UCSD-AML1 (cell line): Measurements from ENCODE around the gene EML6.

Experiments
- DNase-seq: peaks from one replicate; lab custom pipeline; 2025; ENCODE audit not compliant: unreplicated experiment; lab: John Stamatoyannopoulos, UW

The EML6 gene

DNA sequence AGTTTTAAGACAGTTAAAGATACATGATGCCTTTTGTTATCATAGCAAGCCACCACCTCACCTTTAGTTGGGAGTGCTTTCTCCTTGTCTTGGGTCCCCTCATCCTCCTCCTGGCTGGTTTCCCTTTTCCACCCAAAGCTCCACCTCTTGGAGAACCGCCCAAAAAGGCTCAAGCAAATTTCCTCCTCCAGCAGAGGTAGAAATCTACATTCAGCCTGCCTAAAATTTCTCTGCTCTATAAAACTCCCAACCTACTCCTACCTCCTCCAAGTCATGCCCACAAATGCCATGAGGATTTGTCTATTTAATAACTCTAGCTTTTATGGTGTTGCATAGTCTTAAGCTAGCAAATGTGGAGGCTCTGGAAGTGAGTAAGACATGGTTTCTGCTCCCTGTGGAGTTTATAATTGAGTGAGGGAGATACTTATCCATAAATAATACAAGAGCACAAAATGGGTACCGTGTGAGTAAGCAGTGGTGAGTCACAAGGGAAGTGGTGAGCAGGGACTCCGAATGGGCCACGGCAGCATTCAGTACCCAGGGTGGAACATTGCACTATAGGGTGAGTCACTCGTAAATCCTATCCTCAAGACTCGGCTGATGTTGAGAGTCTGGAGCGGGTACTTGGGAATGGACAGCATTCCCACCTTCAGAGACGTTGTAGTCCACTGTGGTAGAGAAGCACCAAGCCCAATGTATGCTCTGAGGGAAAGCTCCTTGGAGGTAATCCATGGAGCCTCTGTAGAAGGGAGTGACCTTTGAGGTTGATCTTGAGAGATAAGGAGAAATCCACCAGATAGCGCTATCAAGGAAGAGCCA is 180.5 kb downstream of the EML6 start:
- peak; percentile 65 for DNase-seq

DNA sequence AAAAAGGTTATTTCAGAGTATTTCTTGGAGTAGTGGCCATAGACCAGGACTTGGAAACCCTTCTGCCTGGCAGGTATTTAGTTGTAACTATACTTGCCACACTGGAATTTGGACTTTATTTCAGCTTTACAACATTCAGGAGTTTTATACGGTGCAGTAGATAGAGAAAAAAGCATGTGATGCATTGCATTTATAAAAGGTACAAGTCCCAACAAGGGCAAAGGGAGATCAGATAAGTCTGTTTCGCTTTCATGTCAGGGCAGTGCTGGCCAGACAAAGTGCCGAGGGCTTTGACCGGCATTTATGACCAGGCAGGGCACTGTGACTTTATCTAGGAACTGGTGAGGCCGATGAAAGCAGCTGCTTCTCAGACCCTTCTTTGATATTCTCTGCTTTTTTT is 181.4 kb downstream of the EML6 start:
- DNase-seq = no peak

DNA sequence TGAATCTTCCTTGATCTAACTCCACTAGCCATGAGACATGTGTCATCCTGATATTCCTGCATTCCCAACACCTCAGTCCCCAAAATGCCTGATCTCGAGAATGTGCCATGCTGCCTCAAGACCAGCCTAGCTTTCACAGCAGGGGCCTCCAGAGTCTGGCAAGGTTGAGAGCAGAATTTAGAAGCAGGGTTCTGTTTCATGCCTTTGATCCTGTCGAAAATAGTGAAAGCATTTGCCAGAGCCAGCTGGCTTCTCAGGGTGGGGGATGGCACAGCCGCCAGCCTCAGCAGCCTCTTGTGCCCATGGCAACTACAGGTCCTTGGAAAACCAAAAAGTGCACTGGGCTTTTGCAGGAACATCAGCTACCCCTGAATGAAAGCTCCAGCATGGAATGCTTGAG is 183.3 kb downstream of the EML6 start:
- DNase-seq = no peak

DNA sequence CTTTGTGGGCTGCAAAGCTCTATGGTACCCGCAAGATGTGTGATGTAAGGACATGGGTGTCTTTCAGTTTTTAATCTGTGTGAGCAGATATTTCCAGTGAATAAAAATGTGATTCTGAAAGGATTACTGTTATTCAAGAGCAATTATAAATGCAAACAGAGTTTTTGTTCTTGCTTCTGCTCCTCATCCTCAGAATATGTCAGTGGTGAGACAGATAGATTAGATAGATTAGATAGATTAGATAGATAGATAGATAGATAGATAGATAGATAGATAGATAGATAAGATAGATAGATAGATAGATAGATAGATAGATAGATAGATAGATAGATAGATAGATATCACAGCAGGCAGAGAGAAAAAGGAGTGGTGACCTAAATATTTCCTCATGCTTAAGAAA is 184.2 kb downstream of the EML6 start:
- DNase-seq = no peak

DNA sequence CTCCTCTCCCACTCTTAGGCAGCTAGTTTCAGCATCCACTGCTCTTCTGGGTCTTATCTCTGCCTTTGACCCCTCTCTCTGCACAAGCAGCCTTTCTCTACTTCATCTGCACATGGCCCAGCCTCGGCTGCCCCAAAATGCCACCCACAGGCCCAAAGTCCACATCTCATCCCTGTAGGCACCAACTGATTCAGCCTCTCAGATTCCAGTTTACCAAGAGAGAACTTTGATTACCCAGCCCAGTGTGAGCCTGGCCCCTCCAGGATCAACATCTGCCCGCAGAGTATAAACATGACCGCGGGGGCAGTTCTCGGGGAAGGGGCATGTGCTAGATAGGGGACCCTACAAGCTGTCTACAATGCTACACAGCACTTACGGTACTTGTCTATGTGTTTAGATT is 185.1 kb downstream of the EML6 start:
- no peak for DNase-seq

DNA sequence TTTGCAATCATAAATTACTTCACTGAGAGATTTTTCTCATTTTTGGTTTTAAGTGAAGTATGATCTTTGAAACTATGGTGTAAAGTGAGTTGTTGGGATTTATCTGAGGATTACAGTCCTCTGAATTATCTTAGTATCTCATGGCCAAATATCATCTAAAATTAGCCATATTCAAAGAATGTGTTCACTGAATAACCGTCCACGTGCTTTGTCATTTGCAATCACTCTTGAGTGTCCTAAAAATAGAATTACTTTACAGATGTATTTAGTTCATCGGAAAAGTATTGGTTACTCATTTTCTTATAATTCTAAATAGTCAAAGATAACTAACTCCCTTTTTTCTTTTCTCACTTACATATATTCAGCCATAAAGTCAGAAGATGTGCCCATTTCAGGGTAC is 185.5 kb downstream of the EML6 start:
- DNase-seq = no peak

DNA sequence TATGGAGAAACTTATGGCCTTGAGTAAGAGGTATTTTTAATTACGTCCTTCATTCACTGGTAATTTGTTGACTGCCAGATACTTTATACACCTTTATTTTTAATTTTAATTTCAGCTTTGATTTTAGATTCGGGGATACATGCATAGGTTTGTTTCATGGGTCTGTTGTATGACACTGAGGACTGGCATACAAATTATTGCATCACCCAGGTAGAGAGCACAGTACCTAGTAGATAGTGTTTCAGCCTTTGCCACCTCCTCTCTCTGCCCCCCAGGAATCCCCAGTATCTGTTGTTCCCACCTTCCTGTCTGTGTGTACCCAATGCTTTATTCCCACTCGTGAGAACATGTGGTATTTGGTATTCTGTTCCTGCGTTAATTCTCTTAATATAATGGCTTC is 188.8 kb downstream of the EML6 start:
- no peak for DNase-seq

DNA sequence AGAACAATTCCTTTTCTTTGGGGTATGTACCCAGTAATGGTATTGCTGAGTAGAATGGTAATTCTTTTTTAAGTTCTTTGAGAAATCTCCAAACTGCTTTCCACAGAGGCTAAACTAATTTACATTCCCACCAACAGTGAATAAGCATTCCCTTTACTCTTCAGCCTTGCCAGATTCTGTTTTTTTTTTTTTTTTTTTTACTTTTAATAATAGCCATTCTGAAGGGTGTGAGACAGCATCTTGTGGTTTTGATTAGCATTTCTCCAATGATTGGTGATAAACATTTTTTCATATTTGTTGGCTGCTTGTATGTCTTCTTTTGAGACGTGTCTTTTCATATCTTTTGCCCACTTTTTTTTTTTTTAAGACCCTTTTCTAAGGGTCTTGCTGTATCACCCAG is 189.4 kb downstream of the EML6 start:
- no peak for DNase-seq

DNA sequence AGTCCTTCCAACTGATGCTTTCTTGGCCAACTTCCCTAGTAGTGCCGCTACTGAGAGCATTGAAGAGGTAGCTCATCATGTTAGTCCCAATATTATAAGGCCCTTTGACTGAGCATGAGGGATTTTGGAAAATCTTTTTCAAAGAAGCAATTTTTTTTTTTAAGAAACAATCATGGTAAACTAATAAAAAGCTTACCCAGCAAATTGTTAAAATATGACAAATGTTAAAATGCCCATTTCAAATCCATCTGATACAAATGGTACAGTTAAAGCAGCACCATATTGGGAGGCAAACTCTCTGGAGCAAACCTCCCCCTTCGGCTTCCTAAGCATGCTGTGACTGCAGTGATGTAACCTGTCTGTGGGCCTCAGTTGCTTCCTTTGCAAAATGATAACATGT is 191.2 kb downstream of the EML6 start:
- no peak for DNase-seq

DNA sequence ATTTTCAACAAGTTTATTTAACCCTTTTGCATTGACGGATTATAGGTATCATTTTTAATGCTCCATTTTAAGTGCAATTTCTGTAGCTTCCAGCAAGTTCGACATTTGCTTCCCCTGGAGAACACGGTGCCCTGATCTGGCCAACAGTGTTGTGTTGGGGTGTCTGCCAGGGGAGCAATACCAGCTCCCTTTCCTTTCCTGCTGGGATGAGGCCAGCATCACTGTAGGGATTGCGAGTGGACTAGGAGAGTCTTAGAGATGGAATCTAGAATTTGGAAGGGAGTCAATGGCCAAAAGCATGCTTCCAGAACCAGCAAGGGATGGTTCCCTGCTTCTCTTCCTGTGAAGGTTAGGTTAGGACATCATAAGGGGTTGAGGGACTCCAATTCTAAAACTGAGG is 191.6 kb downstream of the EML6 start:
- DNase-seq = no peak

DNA sequence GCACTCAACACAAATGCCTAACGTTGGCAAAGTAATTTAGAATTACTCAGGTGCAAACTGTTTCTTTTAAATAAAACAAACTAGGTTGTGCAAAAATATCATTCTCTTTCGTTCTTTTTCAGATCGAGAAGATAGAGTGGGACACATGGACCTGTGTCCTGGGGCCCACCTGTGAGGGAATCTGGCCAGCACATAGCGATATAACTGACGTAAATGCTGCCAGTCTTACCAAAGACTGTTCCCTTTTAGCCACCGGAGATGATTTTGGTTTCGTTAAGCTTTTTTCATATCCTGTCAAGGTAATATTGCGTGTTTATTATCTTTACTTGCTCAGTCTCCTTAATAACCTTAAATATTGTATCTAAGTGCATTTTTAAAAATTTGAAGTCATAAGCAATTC is 193.2 kb downstream of the EML6 start:
- no peak for DNase-seq

DNA sequence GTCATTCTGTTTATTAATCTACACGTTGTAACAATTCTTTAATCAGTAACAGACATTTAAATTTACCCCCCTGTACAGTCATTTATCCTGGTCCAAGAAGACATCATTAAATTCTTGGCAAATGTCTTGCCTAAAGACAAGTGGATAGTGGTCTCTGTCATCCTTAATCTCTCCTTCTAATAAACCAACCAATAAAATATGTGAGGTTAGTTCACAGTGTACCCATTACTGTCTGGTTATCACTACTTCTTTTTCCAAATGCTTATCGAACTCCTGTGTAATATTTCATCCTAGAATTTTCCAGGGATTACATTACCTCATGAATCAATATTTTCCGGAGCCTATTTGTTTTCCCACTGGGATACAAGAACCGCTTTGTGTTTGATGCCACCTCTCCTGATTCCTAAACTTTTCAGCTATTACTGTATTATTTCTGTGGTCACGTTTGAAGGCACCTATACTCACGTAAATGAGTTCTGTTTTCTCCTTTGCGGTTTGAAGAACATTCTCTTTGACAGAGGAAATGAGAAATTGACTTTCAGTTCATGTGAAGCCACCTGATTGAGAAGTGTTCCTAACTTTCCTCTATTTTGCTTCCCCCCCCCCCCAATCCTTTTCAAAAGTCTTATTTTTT is 195.3 kb downstream of the EML6 start:
- no peak for DNase-seq

DNA sequence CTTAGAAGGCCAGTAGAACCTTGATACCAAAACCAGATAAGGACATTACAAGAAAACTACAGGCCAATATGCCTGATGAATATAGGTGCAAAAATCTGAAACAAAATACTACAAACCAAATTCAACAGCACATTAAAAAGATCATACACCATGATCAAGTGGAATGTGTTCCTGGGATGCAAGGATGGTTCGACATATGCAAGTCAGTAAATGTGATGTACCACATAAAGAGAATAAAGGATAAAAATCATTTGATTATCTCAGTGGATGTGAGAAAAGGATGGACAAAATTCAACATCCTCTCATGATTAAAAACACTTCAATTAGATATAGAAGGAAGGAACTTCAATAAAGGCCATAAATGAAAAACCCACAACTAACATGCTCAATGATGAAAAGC is 197.2 kb downstream of the EML6 start:
- no peak for DNase-seq

DNA sequence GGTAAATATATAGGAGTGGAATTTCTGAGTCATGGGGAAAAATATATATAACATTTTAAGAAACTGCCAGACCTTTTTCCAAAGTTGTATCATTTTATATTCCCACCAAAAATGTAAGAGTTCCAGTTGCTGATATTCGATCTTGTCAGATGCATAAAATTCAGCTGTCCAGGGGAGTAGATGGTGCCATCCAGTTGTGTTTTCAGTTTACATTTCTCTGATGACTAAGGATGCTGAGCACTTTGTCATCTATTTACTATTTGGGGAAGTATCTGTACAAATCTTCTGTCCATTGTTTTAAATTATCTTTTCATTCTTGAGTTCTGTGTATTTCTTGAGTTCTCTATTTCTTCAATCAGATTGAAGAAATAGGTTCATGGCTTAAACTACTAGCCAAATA is 200.7 kb downstream of the EML6 start:
- no peak for DNase-seq

DNA sequence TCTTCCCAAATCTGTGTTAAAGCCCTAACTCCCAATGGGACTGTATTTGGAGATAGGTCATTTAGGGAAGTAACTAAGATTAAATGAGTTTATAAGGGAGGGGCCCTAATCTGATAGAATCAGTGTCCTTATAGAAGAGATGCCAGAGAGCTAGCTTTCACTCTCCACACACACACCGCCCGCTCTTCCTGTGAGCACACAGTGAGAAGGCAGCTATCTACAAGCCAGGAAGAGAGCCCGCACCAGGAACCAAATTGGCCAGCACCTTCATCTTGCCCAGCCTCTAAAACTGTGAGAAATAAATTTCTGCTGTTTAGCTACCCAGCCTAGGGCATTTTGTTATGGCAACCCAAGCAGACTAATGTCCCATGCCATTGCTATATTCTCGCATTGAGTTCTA is 201.6 kb downstream of the EML6 start:
- no peak for DNase-seq

DNA sequence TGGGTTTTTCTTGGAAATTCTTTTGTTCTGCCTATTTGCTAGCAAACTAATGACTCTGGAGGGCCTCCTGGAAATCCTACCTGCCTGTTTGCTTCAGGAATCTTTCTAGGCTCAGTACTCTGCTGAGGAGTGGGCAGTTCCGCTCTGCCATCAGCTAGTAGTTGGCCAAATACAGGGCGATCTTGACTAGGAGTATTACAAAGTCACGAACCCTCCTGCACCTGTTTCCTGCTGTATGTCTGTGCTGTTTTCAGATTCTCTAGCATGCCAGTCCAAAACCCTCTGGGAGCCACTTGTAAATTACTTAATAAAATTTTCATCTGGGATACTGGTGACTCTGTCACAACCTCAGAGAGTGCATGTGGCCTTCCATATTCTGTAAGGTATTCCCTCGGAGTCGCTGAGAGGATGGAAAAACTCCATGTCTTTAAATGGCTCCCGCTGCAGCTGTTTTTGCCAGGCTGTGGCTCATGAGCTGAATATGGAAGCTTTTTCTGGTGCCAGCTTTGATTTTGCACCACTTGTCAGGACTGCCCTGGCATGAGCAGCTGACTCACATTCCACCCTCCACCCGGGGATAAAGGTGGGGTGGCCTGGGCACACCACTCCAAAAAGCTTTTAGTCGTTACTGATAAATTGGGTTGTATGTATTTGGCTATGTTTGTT is 203.8 kb downstream of the EML6 start:
- no peak for DNase-seq

DNA sequence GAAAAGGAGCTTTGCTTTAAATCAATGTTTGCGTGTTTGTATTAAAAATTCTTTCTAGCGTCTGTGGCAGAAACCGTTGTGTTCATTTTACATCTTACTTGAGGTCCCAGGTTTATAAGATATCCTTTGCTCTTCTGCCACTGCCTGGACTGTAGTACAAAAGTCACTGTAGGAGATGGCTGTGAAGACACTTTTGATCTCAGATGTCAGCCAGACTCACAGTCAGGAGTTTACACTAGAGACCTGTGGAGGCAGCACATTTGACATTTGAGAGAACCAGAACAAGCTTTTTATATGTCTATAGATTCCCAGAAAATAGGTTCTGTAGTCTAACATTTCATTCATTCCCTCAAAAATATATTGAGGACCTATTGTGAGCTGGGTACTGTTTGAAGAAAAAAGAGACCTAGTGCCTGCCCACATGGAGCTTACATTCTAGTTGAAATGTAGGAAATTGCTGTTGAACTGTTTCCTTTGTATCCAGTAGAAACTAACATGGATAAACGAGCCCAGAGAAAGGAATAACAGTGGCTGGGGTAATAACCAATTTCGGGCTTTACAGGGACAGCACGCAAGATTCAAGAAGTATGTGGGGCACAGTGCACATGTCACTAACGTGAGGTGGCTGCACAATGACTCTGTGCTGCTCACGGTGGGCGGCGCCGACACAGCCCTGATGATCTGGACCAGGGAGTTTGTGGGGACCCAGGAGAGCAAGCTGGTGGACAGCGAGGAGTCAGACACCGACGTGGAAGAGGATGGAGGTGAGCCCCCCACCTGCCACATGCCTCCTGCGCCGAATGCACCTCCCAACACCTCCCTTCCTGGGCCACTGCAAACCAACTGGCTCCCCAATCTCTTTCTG is 204.5 kb downstream of the EML6 start:
- DNase-seq = no peak

DNA sequence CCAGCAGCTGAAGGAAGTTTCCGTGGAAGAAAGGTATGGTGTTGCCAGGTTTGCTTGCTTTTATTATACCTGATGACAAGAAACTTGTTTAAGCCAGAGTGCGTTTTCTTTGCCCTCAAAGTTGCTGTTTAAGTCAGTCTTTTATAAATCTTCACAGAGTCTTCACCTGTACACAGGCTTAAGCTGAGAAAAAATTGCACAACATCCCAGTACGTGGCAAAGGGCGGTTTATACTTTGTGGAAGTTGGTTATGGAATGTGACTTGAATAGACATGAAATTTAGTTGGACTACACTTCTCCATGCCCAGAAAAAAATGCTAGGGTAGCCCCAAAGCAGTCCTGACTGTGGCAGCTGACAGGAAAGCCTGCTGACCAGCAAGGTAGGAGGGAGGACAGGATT is 205.3 kb downstream of the EML6 start:
- DNase-seq = no peak

DNA sequence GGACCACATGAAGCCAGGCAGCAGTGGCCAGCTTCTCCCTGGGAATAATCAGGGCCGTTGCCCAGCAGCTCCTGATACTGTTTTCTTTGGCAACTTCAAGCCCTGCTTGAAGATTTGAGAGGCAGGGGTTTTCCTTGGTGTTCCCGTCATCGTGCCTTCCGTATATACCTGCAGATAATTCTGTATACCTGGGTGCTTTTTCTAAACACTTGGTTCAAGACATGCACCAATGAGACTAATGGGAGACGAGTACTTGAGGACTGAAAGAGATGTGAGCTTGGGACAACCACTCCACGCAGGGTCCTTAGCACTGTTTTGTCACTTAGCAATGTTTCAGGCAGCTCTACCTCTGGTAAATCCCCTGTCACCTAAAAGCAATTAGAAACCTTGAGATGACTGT is 208.0 kb downstream of the EML6 start:
- DNase-seq = no peak

DNA sequence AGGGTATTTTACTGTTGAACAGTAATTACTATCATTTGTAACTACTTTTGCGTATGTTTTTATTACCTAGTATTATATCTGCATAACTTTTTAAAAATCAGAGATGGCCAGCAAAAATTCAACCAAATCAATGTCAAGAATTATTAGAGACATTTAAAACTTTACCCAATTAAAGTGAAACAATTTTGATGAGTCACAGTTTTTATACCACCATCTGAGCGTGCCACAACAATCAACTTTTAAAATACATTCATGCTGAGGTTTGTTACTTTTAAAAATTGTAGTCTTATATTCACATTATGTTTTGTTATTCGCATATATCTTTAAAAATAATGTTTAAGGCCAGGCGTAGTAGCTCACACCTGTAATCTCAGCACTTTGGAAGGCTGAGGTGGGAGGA is 211.9 kb downstream of the EML6 start:
- no peak for DNase-seq

DNA sequence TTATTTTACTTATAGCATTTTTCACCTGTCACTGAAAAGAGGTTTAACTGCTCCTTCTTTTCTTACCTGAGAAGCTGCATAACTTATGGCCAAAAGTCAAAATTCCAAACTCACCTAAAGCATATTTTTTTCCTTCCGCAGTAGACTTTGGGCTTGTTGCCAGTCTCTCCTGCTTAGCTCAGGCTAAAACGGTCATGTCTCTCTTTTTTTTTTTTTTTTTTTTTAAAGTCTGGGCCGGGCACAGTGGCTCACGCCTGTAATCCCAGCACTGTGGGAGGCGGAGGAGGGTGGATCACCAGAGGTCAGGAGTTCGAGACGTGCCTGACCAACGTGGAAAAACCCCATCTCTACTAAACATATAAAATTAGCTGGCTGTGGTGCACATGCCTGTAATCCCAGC is 213.3 kb downstream of the EML6 start:
- no peak for DNase-seq
